ENCODE data around the gene LPCAT1. TPM values are rescaled to one million over a fixed set of nuclear protein-coding genes. Genes with fewer than 3 reads are reported as not detected.

LPCAT1 gene
- total RNA-seq, 2 donors from 2014 or later: 38.5 to 62.7 TPM

DNA sequence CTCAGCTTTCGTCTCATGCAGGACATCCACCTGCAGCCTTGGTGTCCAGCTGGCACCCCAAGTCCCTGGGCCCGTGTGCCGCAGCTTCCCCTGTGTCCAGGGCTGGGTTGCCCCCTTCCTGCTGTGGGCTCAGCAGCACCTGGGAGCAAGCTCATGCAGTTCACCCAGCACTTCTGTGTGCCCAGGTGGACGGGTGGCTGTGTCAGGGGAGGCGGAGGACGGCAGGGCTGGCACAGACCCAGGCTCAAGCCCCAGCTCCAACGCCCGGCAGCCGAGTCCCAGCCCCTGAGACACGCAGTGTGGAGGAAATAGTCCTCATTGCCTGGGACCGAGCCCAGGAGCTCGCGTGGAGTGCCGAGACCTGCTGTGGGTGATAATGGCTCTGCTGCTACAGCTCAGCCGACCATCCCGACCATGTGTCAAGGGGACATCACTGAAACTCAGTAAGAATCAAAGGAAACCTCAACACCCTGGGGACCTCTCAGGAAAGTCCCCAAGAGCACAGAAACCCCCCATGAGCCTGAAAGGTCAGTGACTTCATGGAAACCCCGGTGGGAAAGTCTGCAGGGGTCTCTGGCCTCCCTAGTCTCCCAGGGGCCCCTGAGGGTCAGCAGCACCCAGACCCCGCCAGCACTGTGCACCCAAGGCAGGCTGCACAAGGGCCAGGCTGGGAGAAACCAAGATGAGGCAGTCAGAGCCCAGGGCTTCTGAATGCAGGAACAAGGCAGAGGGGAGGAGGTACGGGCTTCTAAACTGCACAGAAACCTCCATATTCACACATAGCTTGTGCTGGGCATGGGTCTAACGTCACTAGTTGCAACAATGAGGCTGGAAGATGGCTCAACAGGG lies 38.8 kb downstream of the LPCAT1 start:
- Mint-ChIP-seq H3K27me3 (no peaks in the 10 kb centered on the region), H3K4me1 (peaks cover 13% of the 10 kb centered on the region), H3K27ac (no peak overlapping the region), H3K36me3 (ENCODE audit: low read depth) (peaks cover 47% of the 10 kb centered on the region), H3K9me3 (no peaks in the 10 kb centered on the region), H3K4me3 (no peak overlapping the region)
- ATAC-seq (replicated peaks): no peak

DNA sequence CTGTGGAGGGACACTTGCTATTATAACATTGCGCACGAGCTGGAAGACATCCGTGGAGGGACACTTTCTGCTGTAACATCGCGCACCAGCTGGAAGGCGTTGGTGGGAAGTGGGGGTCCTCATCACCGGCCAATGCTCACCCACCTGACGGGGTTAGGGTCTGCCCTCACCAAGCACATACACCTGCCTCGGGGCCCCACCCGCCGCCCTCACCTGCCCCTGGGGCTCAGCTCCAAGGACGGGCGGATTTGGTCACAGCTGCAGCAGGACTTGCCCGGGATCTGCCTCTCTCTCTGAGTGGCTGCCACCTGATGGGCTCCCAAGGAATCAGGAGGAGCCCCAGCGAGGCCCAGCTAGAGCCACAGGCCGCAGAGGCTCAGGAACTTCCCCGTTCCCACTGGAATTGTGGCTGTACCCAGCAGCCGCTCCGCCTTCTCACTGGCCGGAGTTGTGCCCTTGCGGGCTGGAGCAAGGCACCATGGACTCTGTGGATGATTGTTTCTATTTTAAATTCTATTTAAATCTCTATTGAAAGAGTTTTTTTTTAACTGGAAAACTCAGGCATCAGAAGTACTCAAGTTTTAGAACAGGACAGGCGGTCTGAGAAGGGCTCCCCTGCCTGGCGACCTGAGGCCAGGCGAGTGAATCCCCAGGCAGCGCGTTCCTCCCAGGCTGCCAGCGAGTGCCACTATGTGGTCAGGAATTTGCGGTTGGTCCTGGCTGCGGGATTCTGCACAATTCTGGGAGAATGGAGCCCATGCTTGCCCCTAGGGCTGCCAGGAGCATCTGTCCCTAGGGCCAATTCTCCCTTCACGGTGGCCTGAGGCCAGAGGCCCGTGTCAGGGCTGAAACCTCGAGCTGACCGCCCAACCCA lies 39.7 kb downstream of the LPCAT1 start:
- peaks cover 42% of the 10 kb centered on the region for H3K36me3 Mint-ChIP-seq (ENCODE audit: low read depth)
- H3K4me1 Mint-ChIP-seq: peaks cover 5% of the 10 kb centered on the region
- no peak overlapping the region for H3K27ac Mint-ChIP-seq
- H3K4me3 Mint-ChIP-seq: no peak overlapping the region
- H3K27me3 Mint-ChIP-seq: no peaks in the 10 kb centered on the region
- no peak for ATAC-seq (replicated peaks)
- H3K9me3 Mint-ChIP-seq: no peaks in the 10 kb centered on the region

DNA sequence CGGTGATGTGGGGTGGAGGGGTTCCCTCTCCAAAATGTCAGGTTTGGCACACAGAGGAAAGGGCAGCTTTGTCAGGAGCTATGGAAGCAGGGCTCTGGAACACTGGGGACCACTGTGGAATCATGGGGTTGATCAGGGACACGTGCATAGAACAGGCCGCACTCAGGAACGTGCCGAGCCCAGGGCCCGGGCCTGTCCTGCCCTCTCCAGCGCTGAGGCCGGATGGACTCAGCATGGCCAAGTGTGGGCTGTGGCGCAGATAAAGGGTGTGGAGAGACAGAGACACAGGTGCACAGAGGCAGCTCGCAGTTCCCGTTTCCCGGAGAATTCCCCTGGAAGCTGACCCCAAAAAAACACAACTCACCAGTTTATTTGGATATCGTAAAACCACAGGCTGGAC lies 40.7 kb downstream of the LPCAT1 start:
- H3K27ac Mint-ChIP-seq: no peak overlapping the region
- H3K4me3 Mint-ChIP-seq: no peak overlapping the region
- no peak for ATAC-seq (replicated peaks)
- H3K4me1 Mint-ChIP-seq: no peaks in the 10 kb centered on the region
- H3K9me3 Mint-ChIP-seq: no peaks in the 10 kb centered on the region
- H3K27me3 Mint-ChIP-seq: no peaks in the 10 kb centered on the region
- peaks cover 45% of the 10 kb centered on the region for H3K36me3 Mint-ChIP-seq (ENCODE audit: low read depth)

DNA sequence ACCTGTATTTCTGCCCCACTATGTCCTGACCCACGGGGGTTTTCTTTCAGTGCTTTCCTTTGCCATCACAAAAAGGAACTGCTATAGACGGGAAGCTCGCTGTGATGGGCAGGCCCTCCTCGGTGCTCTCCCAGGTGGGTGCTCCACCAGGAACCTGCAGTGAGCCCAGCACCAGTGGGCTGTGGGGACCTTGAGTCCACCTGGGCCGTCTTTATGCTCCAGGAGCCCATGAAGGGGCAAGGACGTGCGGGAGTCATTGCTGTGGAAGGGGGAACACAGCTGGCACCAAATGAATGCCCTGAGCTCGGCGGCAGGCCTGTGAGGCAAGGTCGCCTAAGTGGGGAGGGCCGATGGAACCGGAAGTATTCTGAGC lies 41.8 kb downstream of the LPCAT1 start:
- peaks cover 43% of the 10 kb centered on the region for H3K36me3 Mint-ChIP-seq (ENCODE audit: low read depth)
- H3K9me3 Mint-ChIP-seq: no peaks in the 10 kb centered on the region
- no peak overlapping the region for H3K27ac Mint-ChIP-seq
- H3K4me3 Mint-ChIP-seq: no peak overlapping the region
- H3K4me1 Mint-ChIP-seq: no peaks in the 10 kb centered on the region
- ATAC-seq (replicated peaks): no peak
- H3K27me3 Mint-ChIP-seq: no peaks in the 10 kb centered on the region

DNA sequence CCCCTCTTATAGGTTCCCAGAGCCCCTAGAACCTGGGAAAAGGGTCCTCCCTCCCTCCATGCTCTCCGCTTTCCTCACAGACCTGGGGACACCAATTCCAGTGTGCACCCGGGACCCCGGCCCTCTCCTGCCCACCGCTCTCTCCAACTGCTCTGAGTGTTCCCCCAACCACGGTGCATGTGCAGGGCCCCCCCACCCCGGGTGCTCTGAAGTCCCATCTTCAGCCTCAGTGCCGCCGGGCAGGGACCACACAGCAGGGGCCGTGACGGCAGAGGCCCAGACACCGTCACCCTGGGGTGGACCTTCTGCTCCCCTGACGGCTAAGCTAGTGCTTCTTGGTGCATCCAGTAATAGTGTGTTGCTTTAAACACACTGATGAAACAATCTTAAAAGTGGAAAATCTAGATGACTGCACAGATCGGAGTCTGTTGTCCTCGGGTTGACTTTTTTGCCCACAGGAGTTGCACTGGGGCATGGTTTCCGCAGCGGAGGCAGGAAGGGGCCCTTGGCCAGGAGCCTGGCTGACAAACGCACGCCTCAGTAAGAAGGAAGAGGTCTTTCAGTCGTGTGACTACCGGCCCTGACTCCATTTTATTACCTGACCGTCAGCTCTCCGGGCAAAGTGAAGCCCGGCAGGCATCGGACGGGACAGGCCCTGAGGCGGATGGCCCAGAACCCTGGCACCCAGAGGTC lies 42.3 kb downstream of the LPCAT1 start:
- no peaks in the 10 kb centered on the region for H3K4me1 Mint-ChIP-seq
- peaks cover 43% of the 10 kb centered on the region for H3K36me3 Mint-ChIP-seq (ENCODE audit: low read depth)
- H3K27ac Mint-ChIP-seq: no peak overlapping the region
- no peak overlapping the region for H3K4me3 Mint-ChIP-seq
- no peaks in the 10 kb centered on the region for H3K9me3 Mint-ChIP-seq
- no peaks in the 10 kb centered on the region for H3K27me3 Mint-ChIP-seq
- no peak for ATAC-seq (replicated peaks)

DNA sequence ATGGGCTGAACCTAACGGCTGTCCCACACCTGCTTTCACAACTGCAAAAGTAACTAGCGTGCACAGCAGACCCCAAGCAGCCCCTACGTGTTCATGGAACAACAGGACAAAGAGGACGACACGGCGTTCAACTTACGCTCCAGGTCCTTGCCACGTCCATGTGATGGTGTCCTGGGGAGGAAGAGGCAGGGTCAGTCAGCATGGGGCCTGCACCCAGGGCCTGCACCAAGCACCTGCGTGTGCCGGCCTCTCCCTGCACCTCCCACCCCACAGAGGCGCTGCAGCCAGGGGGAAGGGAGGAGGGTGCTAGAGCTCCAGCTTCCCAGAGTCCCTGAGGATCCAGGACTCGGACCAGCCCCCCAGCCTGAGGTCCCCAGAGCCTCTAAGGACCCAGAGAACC lies 43.0 kb downstream of the LPCAT1 start:
- Mint-ChIP-seq H3K4me1 (no peaks in the 10 kb centered on the region), H3K9me3 (no peaks in the 10 kb centered on the region), H3K4me3 (no peak overlapping the region), H3K27me3 (no peaks in the 10 kb centered on the region), H3K27ac (no peak overlapping the region), H3K36me3 (ENCODE audit: low read depth) (peaks cover 43% of the 10 kb centered on the region)
- no peak for ATAC-seq (replicated peaks)

DNA sequence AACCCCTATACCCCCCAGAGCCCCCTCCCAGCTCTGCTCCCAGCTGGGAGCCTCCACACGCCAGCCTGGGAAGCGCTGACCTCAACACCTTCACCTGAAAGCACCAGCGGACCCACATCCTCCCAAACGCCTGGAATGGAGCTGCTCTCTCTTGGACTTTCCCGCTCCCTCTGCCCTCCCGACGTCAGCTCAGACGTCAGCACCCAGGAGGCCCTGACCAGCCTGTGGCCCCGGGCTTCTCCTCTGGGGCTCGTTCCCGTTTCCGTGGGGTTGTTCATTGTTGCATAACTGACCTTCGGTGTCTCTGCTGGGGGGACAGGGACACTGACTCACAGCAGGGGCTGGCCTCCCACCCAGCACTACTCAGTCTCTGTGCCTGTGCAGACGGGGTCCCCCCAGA lies 43.5 kb downstream of the LPCAT1 start:
- no peaks in the 10 kb centered on the region for H3K4me1 Mint-ChIP-seq

DNA sequence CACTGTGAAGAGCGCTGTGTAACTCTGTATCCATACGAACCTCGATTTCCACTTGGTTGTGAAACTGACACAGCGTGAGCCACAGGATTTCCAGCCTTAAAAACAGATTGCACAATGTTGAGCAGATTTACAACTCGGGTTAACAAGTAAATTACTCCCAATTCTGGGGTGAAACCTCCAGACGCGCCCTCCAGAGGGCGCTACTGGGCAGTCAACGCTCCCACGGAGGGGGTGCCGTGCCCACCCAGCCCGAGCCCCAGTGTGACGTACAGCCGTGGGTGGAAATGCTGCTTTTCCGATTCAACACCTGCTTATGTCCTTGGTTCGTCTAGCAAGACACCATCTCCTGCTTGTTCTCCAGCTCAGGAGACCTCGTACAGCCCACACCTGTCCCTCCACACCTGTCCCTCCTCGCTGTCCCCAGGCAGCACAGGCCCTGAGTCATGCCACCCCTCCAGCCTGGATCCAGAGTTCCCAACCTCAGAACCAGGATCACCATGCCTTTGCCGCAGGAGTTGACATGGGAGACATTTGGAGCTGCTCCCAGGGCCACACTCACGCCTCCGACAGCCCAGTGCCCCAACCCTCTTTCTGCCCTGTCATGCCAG lies 44.1 kb downstream of the LPCAT1 start:
- Mint-ChIP-seq H3K4me3 (no peak overlapping the region), H3K9me3 (no peaks in the 10 kb centered on the region), H3K36me3 (ENCODE audit: low read depth) (peaks cover 45% of the 10 kb centered on the region), H3K27me3 (no peaks in the 10 kb centered on the region), H3K4me1 (no peaks in the 10 kb centered on the region), H3K27ac (no peak overlapping the region)
- no peak for ATAC-seq (replicated peaks)

More for the DNA sequence above, 43.5 kb downstream of the LPCAT1 start:
- Mint-ChIP-seq H3K9me3 (no peaks in the 10 kb centered on the region), H3K27ac (no peak overlapping the region), H3K27me3 (no peaks in the 10 kb centered on the region), H3K4me3 (no peak overlapping the region), H3K36me3 (ENCODE audit: low read depth) (peaks cover 43% of the 10 kb centered on the region)
- no peak for ATAC-seq (replicated peaks)

DNA sequence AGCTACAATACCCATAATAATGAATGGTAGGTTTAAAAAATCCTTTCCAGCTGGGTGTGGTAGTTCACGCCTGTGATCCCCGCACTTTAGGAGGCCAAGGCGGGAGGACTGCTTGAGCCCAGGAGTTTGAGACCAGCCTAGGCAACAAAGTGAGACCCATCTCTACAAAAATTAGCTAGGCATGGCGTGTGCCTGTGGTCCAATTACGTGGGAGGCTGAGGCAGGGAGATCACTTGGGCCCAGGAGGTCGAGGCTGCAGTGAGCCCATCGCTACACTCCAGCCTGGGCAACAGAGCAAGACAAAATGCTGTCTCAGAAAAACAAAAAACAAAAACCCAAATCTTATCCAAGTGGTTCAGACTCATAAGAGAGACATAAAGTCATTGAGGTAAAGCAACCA lies 44.7 kb downstream of the LPCAT1 start:
- Mint-ChIP-seq H3K9me3 (no peaks in the 10 kb centered on the region), H3K4me3 (no peak overlapping the region), H3K4me1 (no peaks in the 10 kb centered on the region), H3K27me3 (no peaks in the 10 kb centered on the region), H3K27ac (no peak overlapping the region), H3K36me3 (ENCODE audit: low read depth) (peaks cover 51% of the 10 kb centered on the region)
- no peak for ATAC-seq (replicated peaks)

DNA sequence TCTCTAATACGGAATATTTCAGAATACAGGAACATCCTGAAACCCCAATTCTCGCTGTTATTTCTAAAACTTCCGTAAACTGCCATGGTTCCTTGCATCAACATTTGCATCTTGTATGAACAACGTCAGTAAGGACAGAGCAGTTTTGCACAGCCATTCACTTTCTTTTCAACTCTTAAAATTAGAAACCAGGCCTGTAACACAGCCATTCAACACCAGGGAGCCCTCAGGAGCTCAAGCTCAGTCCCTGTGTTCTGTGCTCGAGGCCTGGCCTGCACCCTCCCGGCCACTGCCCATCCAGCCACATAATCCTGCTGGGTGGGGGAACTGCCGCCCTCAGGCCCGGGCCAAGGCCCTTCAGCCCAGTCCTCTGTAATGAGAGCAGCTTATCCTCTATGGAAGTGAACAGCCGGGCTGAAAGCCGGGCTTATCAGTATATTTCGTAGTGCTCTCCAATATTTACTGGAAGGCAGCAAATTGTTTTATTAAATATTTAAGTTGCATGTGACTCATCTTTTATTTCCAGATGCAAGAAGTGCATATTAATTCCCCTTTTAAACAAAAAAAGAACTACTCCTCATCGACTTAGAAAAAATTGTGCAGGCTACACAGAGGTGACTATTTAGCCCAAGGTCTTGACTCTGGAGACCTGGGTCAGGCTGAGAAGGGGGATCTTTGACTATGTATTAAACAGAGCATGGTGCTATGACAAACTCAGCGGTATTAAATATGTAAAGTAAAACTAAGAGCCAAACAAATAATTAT lies 45.3 kb downstream of the LPCAT1 start:
- ATAC-seq (replicated peaks): no peak
- Mint-ChIP-seq H3K4me1 (no peaks in the 10 kb centered on the region), H3K36me3 (ENCODE audit: low read depth) (peaks cover 55% of the 10 kb centered on the region), H3K9me3 (no peaks in the 10 kb centered on the region), H3K4me3 (no peak overlapping the region), H3K27ac (no peak overlapping the region), H3K27me3 (no peaks in the 10 kb centered on the region)

DNA sequence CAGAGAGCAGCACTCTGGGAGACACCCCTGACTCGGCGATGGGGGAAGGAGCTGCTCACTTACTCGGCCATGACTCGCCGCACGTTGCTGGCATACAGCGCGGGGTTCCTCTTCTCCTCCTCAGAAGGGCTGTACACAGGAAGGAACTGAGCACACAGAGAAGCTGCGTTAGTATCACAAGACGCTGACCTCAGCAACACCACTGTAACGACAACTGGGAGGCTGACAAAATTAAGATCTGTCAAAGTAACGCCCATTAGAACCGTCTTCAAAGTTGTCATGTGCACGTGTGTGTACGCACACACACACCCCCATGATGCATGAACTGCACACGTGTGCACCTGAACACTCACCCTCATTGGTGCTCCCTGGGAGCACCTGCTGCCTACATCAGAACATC lies 46.4 kb downstream of the LPCAT1 start:
- peaks cover 55% of the 10 kb centered on the region for H3K36me3 Mint-ChIP-seq (ENCODE audit: low read depth)
- H3K9me3 Mint-ChIP-seq: no peaks in the 10 kb centered on the region
- ATAC-seq (replicated peaks): no peak
- H3K4me3 Mint-ChIP-seq: no peak overlapping the region
- H3K4me1 Mint-ChIP-seq: no peaks in the 10 kb centered on the region
- H3K27ac Mint-ChIP-seq: no peak overlapping the region
- H3K27me3 Mint-ChIP-seq: no peaks in the 10 kb centered on the region

DNA sequence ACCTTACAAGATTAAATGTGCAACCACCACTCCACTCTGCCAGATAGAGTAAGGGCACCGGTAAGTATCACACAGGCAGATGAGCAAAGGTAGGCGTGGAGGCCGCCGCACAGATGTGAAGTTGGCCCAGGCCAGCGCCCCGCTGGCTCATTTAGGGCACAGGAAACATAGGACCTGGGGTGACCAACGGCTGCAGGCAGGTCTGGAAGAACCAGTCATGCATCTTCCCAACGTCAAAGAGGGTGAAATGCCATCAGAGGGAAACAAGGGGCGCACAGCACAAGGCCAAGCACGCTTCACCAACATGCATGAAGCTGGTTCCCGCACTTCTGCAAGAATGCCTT lies 46.8 kb downstream of the LPCAT1 start:
- Mint-ChIP-seq H3K4me1 (no peaks in the 10 kb centered on the region), H3K36me3 (ENCODE audit: low read depth) (peaks cover 55% of the 10 kb centered on the region), H3K27ac (no peak overlapping the region), H3K27me3 (no peaks in the 10 kb centered on the region), H3K4me3 (no peak overlapping the region), H3K9me3 (no peaks in the 10 kb centered on the region)
- ATAC-seq (replicated peaks): no peak

DNA sequence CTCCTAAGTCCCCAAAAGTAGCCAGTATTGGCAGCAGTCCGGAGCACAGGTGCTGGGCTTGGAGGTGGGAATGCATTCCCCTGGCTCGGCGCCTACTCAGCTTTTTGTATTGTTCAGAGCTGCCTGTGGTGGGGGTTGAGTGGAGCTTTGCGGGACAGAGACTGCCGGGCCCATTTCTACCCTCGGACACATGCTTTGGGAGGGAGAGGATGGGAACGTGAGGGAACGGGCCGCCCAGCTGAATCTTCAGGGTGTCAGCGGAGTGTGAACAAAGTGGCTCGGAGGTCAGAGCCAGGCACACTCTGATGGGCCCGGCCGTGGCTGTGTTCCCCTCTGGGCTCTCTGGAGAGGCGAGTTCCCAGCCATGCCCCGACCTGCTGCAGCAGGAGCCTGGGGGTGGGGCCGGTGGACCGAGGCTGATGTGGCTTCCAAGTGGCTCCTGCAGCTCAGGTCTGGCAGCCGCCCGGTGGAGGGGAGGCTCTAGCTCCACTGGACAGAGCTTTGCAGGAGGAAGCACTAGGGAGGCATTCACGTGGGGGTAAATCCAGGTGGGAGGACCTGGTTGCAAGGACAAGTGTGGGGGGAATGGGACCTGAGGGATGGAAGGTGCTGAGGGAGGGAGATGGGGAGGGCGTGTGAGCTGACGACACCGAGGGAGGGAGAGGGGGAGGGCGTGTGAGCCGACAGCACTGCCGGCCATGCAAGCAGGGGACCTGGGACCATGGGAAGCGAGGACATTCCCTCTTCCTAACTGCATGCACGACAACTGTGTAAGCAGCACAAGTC lies 47.4 kb downstream of the LPCAT1 start:
- no peak overlapping the region for H3K27ac Mint-ChIP-seq
- ATAC-seq (replicated peaks): no peak
- H3K4me1 Mint-ChIP-seq: no peaks in the 10 kb centered on the region
- no peak overlapping the region for H3K4me3 Mint-ChIP-seq
- no peaks in the 10 kb centered on the region for H3K27me3 Mint-ChIP-seq
- peaks cover 55% of the 10 kb centered on the region for H3K36me3 Mint-ChIP-seq (ENCODE audit: low read depth)
- no peaks in the 10 kb centered on the region for H3K9me3 Mint-ChIP-seq

All from activated T-helper 17 cell treated with anti-CD3 and anti-CD28 coated beads, Interleukin-2, amount 50 U/mL, for 72 hours (primary cell).